Measurements from ENCODE around the gene LYZ. TPM values are rescaled to one million over a fixed set of nuclear protein-coding genes. Genes with fewer than 3 reads are reported as not detected.
A peak's percentile ranks its signal among the peaks of the same experiment; 100 is the strongest.

Gene LYZ
- total RNA-seq, 1 donor from 2014 or later, result not detected

- no peak for DNase-seq
Observed at GRCh38 chr12:69339999-69340398, 8.2 kb upstream of the LYZ start.

GRCh38 chr12:69341328-69341727 lies 6.9 kb upstream of the LYZ start:
- DNase-seq, result no peak

DNA sequence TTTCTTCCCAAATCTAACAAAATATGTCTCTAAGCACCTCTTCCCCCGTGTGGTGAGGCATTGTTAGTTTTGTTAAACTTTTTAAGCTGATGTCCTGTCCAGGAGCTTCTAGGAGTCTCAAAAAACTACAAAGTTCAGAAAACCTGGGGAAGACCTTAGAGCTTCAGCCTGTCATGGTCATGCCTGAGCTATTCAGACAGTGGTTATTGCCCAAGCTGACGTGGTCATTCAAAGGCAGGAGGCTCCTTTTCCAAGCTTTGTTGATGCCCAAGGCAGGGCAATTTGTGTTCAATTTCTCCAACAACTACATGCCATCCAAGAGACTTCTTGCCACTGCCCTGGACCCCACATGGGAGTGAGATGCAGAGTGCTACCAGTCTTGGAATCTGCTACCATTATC lies 5.8 kb upstream of the LYZ start:
- no peak for DNase-seq

DNA sequence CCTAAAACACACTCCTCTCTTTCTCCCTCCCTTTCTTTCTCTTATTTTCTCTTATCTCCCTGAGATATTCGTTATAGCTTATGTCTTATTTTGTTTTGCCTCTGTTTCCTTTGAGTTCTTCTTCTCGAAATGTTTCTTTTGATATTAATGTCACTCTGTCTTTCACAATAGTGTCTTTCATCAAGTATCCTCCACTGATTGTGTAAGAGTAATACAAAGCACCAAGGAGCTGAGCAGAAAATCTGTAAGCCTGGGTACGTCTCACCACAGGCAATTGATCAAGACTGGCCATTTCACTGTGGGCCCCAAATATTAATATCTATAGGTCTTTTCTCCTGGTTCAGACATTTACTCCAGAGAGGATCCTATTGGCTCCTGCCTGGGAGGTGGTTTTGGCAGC lies 4.8 kb upstream of the LYZ start:
- DNase-seq, result no peak

- DNase-seq, result no peak
Observed at GRCh38 chr12:69343885-69344612, 4.1 kb upstream of the LYZ start.

DNA sequence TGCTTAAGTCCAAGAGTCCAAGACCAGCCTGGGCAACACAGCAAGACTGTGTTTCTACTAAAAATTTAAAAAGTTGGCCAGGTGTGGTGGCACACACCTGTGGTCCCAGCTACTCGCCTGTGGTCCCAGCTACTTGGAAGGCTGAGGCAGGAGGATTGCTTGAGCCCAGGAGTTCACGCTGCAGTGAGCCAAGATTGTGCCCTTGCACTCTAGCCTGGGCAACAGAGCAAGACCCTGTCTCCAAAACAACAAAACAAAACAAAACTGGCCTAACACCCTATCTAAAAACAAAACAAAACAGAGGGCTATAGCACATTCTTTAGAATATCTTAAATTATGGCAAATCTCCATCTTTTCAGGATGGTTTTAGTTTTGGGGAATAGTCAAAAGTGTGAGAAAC lies 3.1 kb upstream of the LYZ start:
- no peak for DNase-seq

DNA sequence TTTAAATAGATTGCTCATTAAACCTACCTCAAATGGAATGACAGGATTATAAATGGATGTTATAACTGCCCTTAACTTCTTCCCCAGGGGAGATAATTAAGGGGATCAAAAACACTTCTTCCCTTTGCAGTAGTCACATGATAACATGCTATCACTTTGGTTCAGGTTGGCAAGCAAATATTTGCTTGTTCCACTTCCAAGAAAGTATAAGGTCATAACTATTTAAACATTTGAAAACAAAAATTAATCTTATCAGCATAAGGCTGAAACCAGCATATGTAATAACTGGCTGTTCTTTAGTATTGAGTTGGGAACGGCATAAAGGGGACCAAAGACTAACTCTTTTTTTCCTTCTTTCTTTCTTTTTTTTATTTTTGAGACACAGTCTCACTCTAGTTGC lies 2.4 kb upstream of the LYZ start:
- no peak for DNase-seq

DNA sequence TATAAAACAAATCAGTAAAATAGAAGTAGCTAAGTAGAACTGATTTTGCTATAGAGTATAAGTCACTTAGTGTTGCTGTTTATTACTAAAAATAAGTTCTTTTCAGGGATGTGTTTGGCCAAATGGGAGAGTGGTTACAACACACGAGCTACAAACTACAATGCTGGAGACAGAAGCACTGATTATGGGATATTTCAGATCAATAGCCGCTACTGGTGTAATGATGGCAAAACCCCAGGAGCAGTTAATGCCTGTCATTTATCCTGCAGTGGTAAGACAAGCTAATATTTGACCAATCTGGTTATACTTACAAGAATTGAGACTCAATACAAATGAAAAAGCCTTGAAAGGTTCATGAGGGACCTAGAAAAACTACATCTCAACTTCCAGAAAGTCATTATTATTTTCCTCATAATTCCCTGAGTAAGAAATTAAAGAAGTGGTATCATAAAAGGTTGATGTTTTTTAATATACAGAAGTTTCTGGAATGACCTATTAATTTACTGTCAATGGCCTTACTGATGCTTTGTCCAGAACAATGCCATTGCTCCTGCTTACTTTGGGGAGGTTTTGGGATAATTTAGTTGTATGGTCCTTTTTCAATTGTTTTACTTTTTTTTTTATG lies 1.9 kb downstream of the LYZ start:
- no peak for DNase-seq

- no peak for DNase-seq
Observed at GRCh38 chr12:69350777-69351176, 2.6 kb downstream of the LYZ start.

GRCh38 chr12:69351462-69352236 lies 3.5 kb downstream of the LYZ start:
- DNase-seq, result no peak

- no peak for DNase-seq
Observed at GRCh38 chr12:69352904-69353303, 4.7 kb downstream of the LYZ start.

- DNase-seq, result no peak
Observed at GRCh38 chr12:69354172-69354555, 6.0 kb downstream of the LYZ start.

GRCh38 chr12:69354556-69355187 lies 6.5 kb downstream of the LYZ start:
- no peak for DNase-seq

GRCh38 chr12:69355363-69356028 lies 7.3 kb downstream of the LYZ start:
- no peak for DNase-seq

DNA sequence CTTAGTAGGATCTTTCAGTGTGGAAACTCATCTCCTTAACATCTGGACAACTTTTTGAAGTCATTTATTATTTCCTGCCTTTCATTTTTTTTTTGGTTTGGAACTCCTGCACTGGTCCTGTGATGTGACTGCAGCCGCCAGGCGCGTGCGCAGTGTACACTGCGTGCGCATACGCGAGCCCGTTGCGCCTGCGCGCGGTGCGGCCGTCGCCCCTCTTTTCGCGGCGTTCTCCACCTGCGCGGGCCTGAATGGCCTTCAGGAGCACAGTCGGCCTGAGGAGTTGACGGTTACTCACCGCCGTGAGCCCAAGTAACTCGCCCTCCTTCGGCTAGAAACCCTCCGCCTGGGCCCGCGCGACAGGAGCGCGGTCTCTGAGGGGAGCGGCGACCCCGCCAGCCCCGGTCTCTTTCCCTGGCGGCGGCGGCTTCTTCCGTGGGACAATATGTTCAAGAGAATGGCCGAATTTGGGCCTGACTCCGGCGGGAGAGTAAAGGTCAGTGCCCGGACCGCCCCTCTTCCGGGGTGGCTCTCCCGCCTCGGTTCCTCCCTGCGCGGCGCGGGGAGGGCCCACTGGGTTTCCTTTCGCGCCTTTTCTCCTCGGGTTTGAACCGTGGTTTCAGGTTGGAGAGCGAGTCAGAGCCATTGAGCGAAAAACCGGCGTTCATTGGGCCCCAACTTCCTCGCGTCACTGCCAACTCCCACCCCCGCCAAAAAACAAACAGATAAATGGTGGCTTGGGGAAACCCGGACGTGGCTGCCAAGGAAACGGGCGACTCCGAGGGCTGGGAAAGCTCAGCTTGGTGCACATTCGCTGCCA lies 11.6 kb downstream of the LYZ start, which contains the start of gene YEATS4:
TSS of gene YEATS4 (plus strand) at position 213 of the 817 bp plus-strand sequence. CDS start at position 443, 230 bp downstream.
- DNase-seq, result peak; percentile 92

DNA sequence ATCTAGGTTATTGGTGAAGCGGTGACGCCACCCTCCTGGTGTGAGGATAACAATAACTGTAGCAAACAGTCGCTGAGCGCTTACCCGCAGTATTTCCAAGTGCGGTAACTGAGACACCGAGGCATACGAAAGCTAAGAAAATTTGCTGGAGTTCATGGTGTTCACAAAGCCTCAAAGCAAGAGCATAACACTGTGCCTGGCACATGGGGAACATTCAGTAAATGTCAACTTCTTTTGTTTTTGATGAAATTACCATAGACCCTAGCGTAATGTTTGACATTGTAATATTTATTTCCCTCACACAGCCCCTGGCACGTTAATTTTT lies 12.1 kb downstream of the LYZ start:
- no peak for DNase-seq

DNA sequence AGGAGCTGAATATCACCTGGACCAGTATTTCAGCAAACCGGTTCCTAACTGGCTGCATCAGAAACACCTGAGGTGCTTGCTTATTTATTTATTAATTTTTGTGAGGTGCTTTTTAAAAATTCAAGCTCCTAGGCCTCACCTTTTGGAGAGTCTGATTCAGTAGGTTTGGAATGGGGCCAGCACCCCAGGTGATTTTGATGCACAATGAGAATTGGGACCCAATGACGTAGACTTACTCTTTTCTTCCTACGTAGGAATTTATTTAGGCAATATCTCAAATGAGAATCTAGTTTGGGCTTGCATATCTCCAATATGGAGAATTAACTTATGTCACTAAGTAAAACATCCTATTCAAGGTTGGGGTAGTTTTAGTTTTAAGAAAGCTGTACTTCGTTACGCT lies 18.6 kb downstream of the LYZ start:
- no peak for DNase-seq

GRCh38 chr12:69368171-69368570 lies 20.0 kb downstream of the LYZ start:
- DNase-seq, result no peak

DNA sequence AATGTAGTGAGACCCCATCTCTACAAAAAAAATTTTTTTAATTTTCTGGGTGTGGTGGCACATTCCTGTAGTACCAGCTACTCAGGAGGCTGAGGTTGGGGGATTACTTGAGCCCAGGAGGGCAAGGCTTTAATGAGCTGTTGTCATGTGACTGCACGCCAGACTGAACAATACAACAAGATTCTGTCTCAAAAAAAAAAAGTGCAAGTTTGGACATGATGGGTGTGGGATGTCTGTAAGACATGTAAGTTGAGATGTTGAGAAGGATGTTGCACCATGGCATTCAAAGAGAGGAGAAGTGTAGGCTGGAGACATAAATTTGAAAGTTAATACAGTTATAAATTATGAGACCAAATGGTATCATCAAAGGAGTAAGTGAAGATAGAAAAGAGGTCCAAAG lies 34.9 kb downstream of the LYZ start:
- no peak for DNase-seq

GRCh38 chr12:69385038-69385437 lies 36.9 kb downstream of the LYZ start:
- no peak for DNase-seq

GRCh38 chr12:69386921-69387320 lies 38.7 kb downstream of the LYZ start:
- DNase-seq, result no peak

DNA sequence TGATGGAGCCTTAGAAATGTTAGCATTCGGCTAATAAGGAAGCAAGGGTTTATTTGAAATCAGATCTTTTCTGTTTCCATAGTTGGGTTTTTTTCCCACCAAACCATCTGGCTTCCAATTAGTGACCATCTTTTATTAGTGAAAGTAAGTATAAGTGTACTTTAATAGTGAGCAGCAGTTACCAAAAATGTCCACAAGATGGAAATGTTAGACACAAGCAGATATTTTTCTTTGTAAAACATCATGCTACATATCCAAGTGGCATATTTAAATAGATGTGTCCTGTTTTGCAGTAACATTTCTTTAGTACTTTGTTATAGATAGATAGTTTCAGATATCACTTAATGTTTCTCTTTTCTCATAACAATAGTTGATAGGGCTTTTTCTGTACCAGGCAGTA lies 40.2 kb downstream of the LYZ start:
- DNase-seq, result peak; percentile 76
